Motor neuron (in vitro differentiated cells): ENCODE measurements around the gene MRPL4. TPM values are rescaled to one million over a fixed set of nuclear protein-coding genes. Genes with fewer than 3 reads are reported as not detected.

Experiments used
- ATAC-seq, 8 experiments: fragments of 200-7000 bp; cut with Tn5 transposase; replicated peaks in 6 of 8; 2 replicates each; pipeline ENCODE4 v1.8.0; 2021; ENCODE audit warnings: mild to moderate bottlenecking in 8 of 8, moderate library complexity in 8 of 8
- H3K27ac ChIP-seq, 2 donors: fragments of 250-450 bp; sonication (Bioruptor Pico); 2 replicates each; pipeline ENCODE4 v1.9.0; 2021; ENCODE audit warnings: antibody characterized with exemption in 2 of 2, mild to moderate bottlenecking in 2 of 2, moderate library complexity in 1 of 2
- H3K4me1 ChIP-seq, 2 donors: fragments of 250-450 bp; sonication (Bioruptor Pico); replicated peaks in 1 of 2; 2 replicates each; pipeline ENCODE4 v1.6.1; 2021; ENCODE audit warnings: antibody characterized with exemption in 2 of 2, mild to moderate bottlenecking in 2 of 2, moderate library complexity in 1 of 2
- H3K4me3 ChIP-seq, 5 donors: fragments of 250-450 bp; sonication (Bioruptor Pico); 2 replicates each; pipeline ENCODE4 v1.9.0; 2021; ENCODE audit warnings: antibody characterized with exemption in 5 of 5, mild to moderate bottlenecking in 5 of 5, moderate library complexity in 4 of 5
- WGBS, 10 experiments: fragments of 450-650 bp; shearing (Covaris generic); methylation state at CpG; one replicate each; pipeline ENCODE4 v1.0.0; 2022; 5-methylcytosine and 5-hydroxymethylcytosine counted together
- in situ Hi-C, 9 experiments: fragments of 400-800 bp; cut with MboI; loops; one replicate each; pipeline ENCODE4 v1.15.0; 2021; ENCODE audit warnings: low sequenced_read_pairs in 9 of 9, low pct_unique_long_range_greater_than_20kb in 2 of 9; ENCODE audit not compliant: unreplicated experiment in 9 of 9
- total RNA-seq, 8 experiments: library from RNA; unstranded; fragments of 300-600 nt; gene quantifications; 2 replicates each; pipeline versions ENCODE4 v1.2.3 to v1.2.4, GENCODE V29; 2022

Gene MRPL4
- total RNA-seq, 8 experiments from 2014 or later = 17.9 to 80.5 (median 34.4) TPM

DNA sequence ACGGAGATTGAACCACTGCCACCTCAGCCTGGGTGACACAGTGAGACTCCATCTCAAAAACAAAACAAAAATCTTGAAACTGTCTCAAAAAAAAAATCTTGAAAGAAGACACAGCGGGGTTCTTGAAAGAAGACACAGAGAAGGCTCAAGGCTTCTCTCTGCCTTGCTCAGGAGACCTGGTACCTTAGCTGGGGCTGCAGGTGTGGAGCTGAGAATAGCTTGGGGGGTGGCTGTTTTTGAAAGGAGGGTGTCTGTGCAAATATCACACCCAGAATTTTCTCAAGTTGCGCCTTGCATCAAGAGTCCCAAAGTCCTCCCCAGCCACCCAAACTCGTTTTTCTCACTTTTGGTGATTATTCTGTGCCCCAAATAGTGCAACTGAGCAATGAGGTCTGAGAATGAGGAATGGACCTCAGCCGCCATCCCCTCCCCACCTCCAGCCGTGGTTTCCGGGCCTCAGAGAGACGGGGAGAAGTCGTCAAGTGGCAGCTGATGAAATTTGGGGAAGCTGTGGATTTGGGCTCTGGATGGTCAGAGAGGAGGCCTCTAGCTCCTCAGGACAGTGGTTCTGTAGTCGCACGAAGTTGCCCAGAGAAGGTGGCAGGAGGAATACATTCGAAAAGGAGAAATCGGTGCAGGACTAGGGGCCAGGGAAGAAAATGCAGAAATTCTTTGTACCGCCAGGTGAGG lies 29.7 kb upstream of the MRPL4 start:
- H3K4me3 ChIP-seq = no peak overlapping the region
- 50 to 100% (median 95%) methylated on average over 1 to 6 of the region's 14 CpGs; no CpG with 5 or more reads in 2 of the 10 experiments for WGBS, 10 experiments
- H3K27ac ChIP-seq = no peak overlapping the region
- no peak for ATAC-seq
- H3K4me1 ChIP-seq = peaks cover 0 to 10% of the 10 kb centered on the region in 2 donors
- in situ Hi-C loops = no loop called here

DNA sequence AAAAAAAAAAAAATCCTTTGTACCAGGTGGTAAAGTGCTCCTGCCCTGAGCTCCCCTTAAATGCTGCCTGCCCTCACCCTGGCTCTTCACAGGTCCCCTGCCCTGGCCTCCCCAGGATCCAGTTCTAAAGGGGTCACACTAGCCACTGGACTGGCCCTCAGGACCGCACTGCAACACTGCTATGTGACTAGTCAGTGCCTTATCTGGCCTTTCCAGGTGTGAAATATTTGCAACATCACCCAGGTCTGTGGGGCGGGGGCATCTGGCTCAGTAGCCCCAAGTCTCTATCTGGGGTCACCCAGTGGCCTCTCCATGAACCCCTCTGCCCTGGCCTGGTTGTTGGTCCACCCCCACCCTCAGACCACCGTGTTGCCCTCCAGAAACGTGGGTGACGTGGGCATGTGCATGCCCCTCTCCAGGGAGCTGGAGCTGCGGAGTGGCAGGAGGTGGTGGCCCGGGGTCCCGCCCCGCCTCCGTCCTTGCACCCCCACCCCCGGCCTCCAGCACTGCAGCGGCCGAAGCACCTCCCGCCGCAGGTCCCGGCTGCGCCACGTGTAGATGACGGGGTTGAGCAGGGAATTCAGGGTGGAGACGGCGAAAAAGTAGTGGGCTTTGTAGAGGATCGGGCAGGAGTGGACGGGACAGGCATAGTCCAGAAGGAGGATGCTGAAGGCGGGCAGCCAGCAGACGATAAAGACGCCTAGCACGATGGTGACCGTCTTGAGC lies 28.4 kb upstream of the MRPL4 start:
- Histone ChIP-seq H3K4me3 (no peak overlapping the region), H3K4me1 (peaks cover 0 to 15% of the 10 kb centered on the region in 2 donors), H3K27ac (no peak overlapping the region)
- in situ Hi-C loops = no loop called here
- no peak for ATAC-seq
- 98 to 100% (median 100%) methylated on average over 1 to 7 of the region's 28 CpGs; no CpG with 5 or more reads in 7 of the 10 experiments for WGBS, 10 experiments

DNA sequence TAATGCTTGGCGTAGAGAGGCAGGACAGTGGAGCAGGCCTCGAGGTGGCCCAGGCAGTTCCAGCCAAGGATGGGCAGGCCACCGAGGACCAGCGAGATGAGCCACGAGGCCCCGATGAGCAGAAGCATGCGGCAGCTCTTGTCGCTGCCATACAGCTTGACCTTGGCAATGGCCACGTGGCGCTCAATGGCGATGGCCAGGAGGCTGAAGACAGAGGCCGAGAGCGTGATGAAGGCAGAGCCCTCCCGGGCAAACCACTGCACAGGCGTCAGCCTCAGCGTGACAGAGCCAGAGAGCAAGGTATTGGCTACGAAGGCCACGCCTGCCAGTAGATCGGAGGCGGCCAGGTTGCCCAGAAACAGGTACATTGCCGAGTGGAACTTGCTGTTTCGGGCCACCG lies 27.7 kb upstream of the MRPL4 start:
- in situ Hi-C loops = no loop called here
- peaks cover 0 to 21% of the 10 kb centered on the region in 2 donors for H3K4me1 ChIP-seq

GRCh38 chr19:10226021-10226375 lies 26.0 kb upstream of the MRPL4 start:
- H3K27ac ChIP-seq = no peak overlapping the region
- in situ Hi-C loops = loop anchor here in 3 of 9 experiments (25.0 kb wide), 1 partner anchor 289 kb away; the partner anchor contains the start of gene OLFM2 (in 3 of the 3)
- no peak overlapping the region for H3K4me3 ChIP-seq
- peaks cover 0 to 24% of the 10 kb centered on the region in 2 donors for H3K4me1 ChIP-seq
- no peak for ATAC-seq
- 0 to 100% (median 88%) methylated on average over 1 to 5 of the region's 6 CpGs; no CpG with 5 or more reads in 3 of the 10 experiments for WGBS, 10 experiments

More for the DNA sequence above, 27.7 kb upstream of the MRPL4 start:
- ATAC-seq = no peak
- WGBS, 10 experiments = 93 to 100% (median 100%) methylated on average over 1 to 16 of the region's 23 CpGs; no CpG with 5 or more reads in 4 of the 10 experiments
- no peak overlapping the region for H3K4me3 ChIP-seq
- no peak overlapping the region for H3K27ac ChIP-seq

DNA sequence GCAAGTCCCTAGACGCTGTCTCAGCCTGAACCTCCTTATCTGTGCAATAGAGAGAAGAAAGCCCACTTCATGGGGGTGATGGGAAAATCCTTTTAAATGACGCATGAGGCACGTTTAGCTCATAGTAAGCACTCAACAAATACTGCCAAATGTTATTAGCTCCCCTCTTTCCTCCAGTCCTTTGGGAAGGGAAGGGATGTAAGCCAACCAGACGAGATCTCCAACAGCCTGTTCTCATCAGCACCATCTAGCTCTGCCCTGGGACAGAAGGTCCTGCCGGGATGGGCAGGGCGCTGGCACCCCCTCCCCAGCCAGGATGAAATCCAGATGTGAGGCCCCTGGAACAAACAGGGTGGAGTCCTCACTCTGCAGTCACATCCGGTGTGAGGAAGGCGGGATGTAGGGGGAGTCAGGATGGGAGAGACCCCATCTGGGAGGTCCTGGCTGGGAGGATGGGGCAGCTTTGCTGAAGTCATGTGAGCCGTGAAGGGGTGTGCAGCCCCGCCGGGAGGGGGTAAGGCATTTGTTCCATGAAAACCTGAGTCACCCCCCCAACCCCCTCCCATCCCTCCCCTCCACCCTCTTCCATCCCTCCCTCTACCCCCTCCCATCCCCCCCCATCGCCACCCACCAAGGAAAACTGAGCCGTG lies 25.5 kb upstream of the MRPL4 start:
- WGBS, 10 experiments = 0 to 100% (median 56%) methylated on average over 1 to 5 of the region's 13 CpGs; no CpG with 5 or more reads in 2 of the 10 experiments
- in situ Hi-C loops = loop anchor here in 3 of 9 experiments (25.0 kb wide), 1 partner anchor 289 kb away; the partner anchor contains the start of gene OLFM2 (in 3 of the 3)
- peaks cover 0 to 25% of the 10 kb centered on the region in 2 donors for H3K4me1 ChIP-seq
- peak overlapping the region in 1 of 2 donors; percentile 4 for H3K27ac ChIP-seq
- ATAC-seq = peak in 5 of 8 experiments; percentile 10 to 43 (median 33)
- H3K4me3 ChIP-seq = no peak overlapping the region

GRCh38 chr19:10227026-10227971 lies 24.7 kb upstream of the MRPL4 start:
- 20 to 100% (median 92%) methylated on average over 1 to 3 of the region's 28 CpGs; no CpG with 5 or more reads in 6 of the 10 experiments for WGBS, 10 experiments
- Histone ChIP-seq H3K4me1 (peaks cover 0 to 26% of the 10 kb centered on the region in 2 donors), H3K27ac (peak overlapping the region in 1 of 2 donors; percentile 82), H3K4me3 (no peak overlapping the region)
- in situ Hi-C loops = loop anchor here in 3 of 9 experiments (25.0 kb wide), 1 partner anchor 290 kb away; the partner anchor contains the start of gene OLFM2 (in 3 of the 3)
- ATAC-seq = peak in 5 of 8 experiments; percentile 2 to 52 (median 45)

DNA sequence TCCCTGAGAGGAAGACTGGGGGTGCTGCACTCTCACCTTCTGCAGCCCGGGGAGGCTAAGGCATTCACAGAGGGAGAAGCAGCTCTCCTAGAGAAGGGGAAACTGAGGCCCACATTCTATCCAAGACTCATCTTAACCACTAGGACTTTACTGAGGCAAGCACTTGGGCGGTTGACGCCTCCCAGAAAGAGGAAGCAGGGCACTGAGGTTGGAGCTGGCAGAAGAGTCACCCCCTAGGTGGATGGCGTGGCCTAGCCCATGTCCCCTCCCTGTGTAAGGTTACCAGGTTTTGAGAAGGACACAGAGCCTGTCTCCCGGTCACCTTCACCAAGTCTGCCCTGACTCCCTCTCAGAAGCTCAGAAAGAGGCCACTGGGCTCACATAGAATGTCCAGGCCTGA lies 23.6 kb upstream of the MRPL4 start:
- no peak for ATAC-seq
- Histone ChIP-seq H3K27ac (no peak overlapping the region), H3K4me1 (peaks cover 0 to 26% of the 10 kb centered on the region in 2 donors), H3K4me3 (no peak overlapping the region)
- in situ Hi-C loops = loop anchor here in 3 of 9 experiments (25.0 kb wide), 1 partner anchor 291 kb away; the partner anchor contains the start of gene OLFM2 (in 3 of the 3)
- WGBS, 10 experiments = 60 to 100% (median 86%) methylated on average over 1 to 5 of the region's 5 CpGs; no CpG with 5 or more reads in 5 of the 10 experiments

DNA sequence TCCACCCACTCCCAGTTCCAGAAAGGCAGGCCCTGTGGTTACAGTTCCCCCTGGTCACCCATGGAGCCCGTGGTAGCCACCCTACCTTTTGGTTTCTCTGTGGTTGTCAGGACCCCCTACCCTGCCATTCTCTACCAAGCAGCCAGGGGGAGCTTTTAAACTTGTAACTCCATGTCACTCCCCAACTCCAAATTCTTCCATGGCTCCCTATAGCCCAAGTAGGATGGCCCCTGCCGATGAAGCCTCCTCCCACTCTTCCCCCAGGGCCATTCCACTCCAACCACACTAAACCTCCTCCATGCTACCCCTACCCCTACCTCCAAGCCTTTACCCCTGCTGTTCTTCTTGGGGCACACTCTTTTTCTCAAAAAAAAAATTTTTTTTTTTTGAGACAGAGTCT lies 23.1 kb upstream of the MRPL4 start:
- in situ Hi-C loops = loop anchor here in 3 of 9 experiments (25.0 kb wide), 1 partner anchor 292 kb away; the partner anchor contains the start of gene OLFM2 (in 3 of the 3)
- WGBS, 10 experiments = 50 to 100% (median 65%) methylated on average over 1 to 2 of the region's 2 CpGs; no CpG with 5 or more reads in 6 of the 10 experiments
- Histone ChIP-seq H3K27ac (no peak overlapping the region), H3K4me3 (no peak overlapping the region), H3K4me1 (peaks cover 0 to 26% of the 10 kb centered on the region in 2 donors)
- ATAC-seq = no peak

- H3K4me3 ChIP-seq = peak overlapping the region; percentile 76 to 99 (median 87)
- peaks cover 0 to 26% of the 10 kb centered on the region in 2 donors for H3K4me1 ChIP-seq
- in situ Hi-C loops = loop anchor here in 3 of 9 experiments (25.0 kb wide), 1 partner anchor 293 kb away; the partner anchor contains the start of gene OLFM2 (in 3 of the 3)
- peak overlapping the region; percentile 76 to 85 for H3K27ac ChIP-seq
- 0% methylated on average over 2 of the region's 70 CpGs; no CpG with 5 or more reads in 7 of the 10 experiments for WGBS, 10 experiments
- ATAC-seq = peak in 7 of 8 experiments; percentile 5 to 55 (median 20)
Observed at GRCh38 chr19:10230173-10230860, 21.7 kb upstream of the MRPL4 start.

- in situ Hi-C loops = loop anchor here in 3 of 9 experiments (25.0 kb wide), 1 partner anchor 294 kb away; the partner anchor contains the start of gene OLFM2 (in 3 of the 3)
- Histone ChIP-seq H3K27ac (peak within 1 kb of the TSS; percentile 76 to 85), H3K4me3 (peak within 1 kb of the TSS; percentile 76 to 99 (median 87)), H3K4me1 (peaks cover 3 to 29% of the 10 kb centered on the region in 2 donors)
- 20% methylated on average over 1 of the region's 73 CpGs; no CpG with 5 or more reads in 9 of the 10 experiments for WGBS, 10 experiments
- peak; percentile 68 to 89 (median 72) for ATAC-seq
Observed at GRCh38 chr19:10230861-10231611, 21.0 kb upstream of the MRPL4 start, which contains the start of gene S1PR2. S1PR2 (minus strand) TSS chr19:10231331; CDS start chr19:10224905, 6,426 bp downstream.
